HG03378 (cell line): ENCODE measurements around the gene KLHDC9.
"Not testable (repeated sequence)": the region's sequence is repeated elsewhere in the genome, so short reads cannot be mapped to it uniquely, and the experiment has no call there.

ENCODE experiments used
- ATAC-seq: cut with Tn5 transposase; IDR thresholded peaks from one replicate; pipeline ENCODE4 v1.9.1; 2021; ENCODE audit warnings: mild to moderate bottlenecking, moderate library complexity; ENCODE audit not compliant: unreplicated experiment

The KLHDC9 gene

GRCh38 chr1:161094481-161094880, 3.7 kb upstream of the KLHDC9 start:
- ATAC-seq: no peak

- ATAC-seq: no peak
Observed at GRCh38 chr1:161095230-161095629, 2.9 kb upstream of the KLHDC9 start.

- ATAC-seq: peak; percentile 50
Observed at GRCh38 chr1:161096015-161096414, 2.1 kb upstream of the KLHDC9 start.

GRCh38 chr1:161096530-161096929, 1.6 kb upstream of the KLHDC9 start:
- no peak for ATAC-seq

GRCh38 chr1:161099090-161099802, 1.1 kb downstream of the KLHDC9 start:
- no peak for ATAC-seq

GRCh38 chr1:161100556-161100955, 2.4 kb downstream of the KLHDC9 start:
- ATAC-seq: no peak

GRCh38 chr1:161106431-161106830, 8.3 kb downstream of the KLHDC9 start:
- no peak for ATAC-seq

- no peak for ATAC-seq
Observed at GRCh38 chr1:161111117-161111516, 13.0 kb downstream of the KLHDC9 start.

GRCh38 chr1:161111527-161111926, 13.4 kb downstream of the KLHDC9 start:
- ATAC-seq: no peak

GRCh38 chr1:161113915-161114314, 15.8 kb downstream of the KLHDC9 start:
- no peak for ATAC-seq

- no peak for ATAC-seq
Observed at GRCh38 chr1:161114556-161114955, 16.4 kb downstream of the KLHDC9 start.

GRCh38 chr1:161115132-161115711, 17.1 kb downstream of the KLHDC9 start:
- ATAC-seq: no peak

- ATAC-seq: not testable (repeated sequence)
Observed at GRCh38 chr1:161115961-161116360, 17.8 kb downstream of the KLHDC9 start.

GRCh38 chr1:161117759-161118581, 19.8 kb downstream of the KLHDC9 start, which contains the start of the genes NIT1 and PFDN2:
NIT1 (plus strand) TSS chr1:161118105; CDS start chr1:161118177, 72 bp downstream.
PFDN2 (minus strand) TSS chr1:161118037; CDS start chr1:161118026, 11 bp downstream.
- ATAC-seq: peak; percentile 61

GRCh38 chr1:161119092-161119903, 21.1 kb downstream of the KLHDC9 start:
- ATAC-seq: no peak

- ATAC-seq: no peak
Observed at GRCh38 chr1:161121042-161121650, 23.0 kb downstream of the KLHDC9 start.

- ATAC-seq: no peak
Observed at GRCh38 chr1:161121834-161122233, 23.7 kb downstream of the KLHDC9 start.

- ATAC-seq: no peak
Observed at GRCh38 chr1:161122967-161123366, 24.8 kb downstream of the KLHDC9 start.

- ATAC-seq: no peak
Observed at GRCh38 chr1:161127649-161128048, 29.5 kb downstream of the KLHDC9 start.
